Activated CD8-positive, alpha-beta T cell treated with anti-CD3 and anti-CD28 coated beads for 36 hours (primary cell): Measurements from ENCODE around the gene PPFIA2. TPM values are rescaled to one million over a fixed set of nuclear protein-coding genes. Genes with fewer than 3 reads are reported as not detected.

Experiments used
- ATAC-seq: fragments of 200-7000 bp; cut with Tn5 transposase; one replicate; pipeline ENCODE4 v1.10.0; 2021; ENCODE audit warnings: mild to moderate bottlenecking, moderate library complexity
- CTCF ChIA-PET: fragments of 350-600 bp; sonication (Branson Sonifier 250); formaldehyde crosslinking; loops from one replicate; lab custom pipeline; 2021; ENCODE audit warnings: antibody characterized with exemption; lab: Charles Lee
- POLR2A ChIA-PET: fragments of 350-600 bp; sonication (Branson Sonifier 250); formaldehyde crosslinking; loops from one replicate; lab custom pipeline; 2021; ENCODE audit warnings: antibody characterized with exemption; lab: Charles Lee
- DNase-seq: peaks from one replicate; pipeline ENCODE4 v3.0.0-alpha.2; 2020
- H3K27ac Mint-ChIP-seq: one replicate; pipeline ENCODE4 v1.8.0; 2021; ENCODE audit warnings: mild to moderate bottlenecking, mixed read lengths
- H3K27me3 Mint-ChIP-seq: one replicate; pipeline ENCODE4 v1.8.0; 2021; ENCODE audit warnings: mixed read lengths
- H3K36me3 Mint-ChIP-seq: one replicate; pipeline ENCODE4 v1.8.0; 2021; ENCODE audit warnings: low read depth, mixed read lengths
- H3K4me1 Mint-ChIP-seq: one replicate; pipeline ENCODE4 v1.8.0; 2021; ENCODE audit warnings: low read depth, mixed read lengths
- H3K4me3 Mint-ChIP-seq: one replicate; pipeline ENCODE4 v1.8.0; 2021; ENCODE audit warnings: mild to moderate bottlenecking, moderate library complexity, mixed read lengths
- H3K9me3 Mint-ChIP-seq: one replicate; pipeline ENCODE4 v1.8.0; 2021; ENCODE audit warnings: mixed read lengths
- intact Hi-C: fragments of 100-400 bp; cut with micrococcal nuclease; formaldehyde crosslinking; loops from one replicate; pipeline ENCODE4 v1.10.0; 2022
- total RNA-seq, 2 experiments: library from RNA; stranded (reverse); gene quantifications; one replicate each; pipeline ENCODE4 v1.2.3, GENCODE V29; 2021
- TF ChIP-seq, protein P1 (sequence below): fragments of 200-600 bp; IDR thresholded peaks from one replicate; pipeline ENCODE4 v1.8.0; 2022; ENCODE audit warnings: antibody characterized with exemption, mild to moderate bottlenecking

The PPFIA2 gene
- total RNA-seq, 2 experiments from 2014 or later: not detected

DNA sequence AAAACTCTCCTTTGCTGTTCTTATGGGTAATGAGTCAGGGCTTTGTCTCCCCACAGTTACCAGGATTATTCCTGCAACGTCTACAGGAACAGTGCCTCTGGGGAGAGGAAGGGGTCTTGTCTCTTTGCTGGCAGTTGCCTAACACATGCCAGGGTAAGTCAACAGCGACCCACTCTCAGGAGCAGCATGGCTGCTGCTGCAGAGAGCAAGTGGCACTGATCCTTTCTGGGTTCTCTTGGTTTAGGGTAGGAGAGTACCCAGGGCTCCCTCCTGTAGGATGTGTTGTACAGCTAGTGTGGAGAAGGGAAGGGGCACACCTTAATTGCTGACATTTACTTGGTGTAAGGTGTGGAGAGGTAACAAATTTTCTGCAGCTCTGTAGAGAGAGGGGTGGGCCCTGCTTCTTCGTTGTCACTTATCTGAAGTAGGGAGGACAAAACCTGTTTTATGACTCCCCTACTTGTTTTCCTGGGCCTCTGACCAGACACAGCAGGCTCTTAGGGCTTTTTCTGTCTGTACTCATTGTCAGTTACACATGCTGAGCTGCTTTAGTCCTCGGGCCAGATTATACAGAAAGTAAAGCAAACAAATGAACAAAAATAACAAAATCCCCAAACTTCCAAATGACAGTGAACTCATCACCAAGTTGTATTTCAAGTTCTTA is 513.1 kb downstream of the PPFIA2 start:
- Mint-ChIP-seq H3K36me3 (no peaks in the 10 kb centered on the region), H3K9me3 (peaks cover 7% of the 10 kb centered on the region), H3K4me3 (no peak overlapping the region), H3K4me1 (no peaks in the 10 kb centered on the region), H3K27ac (no peak overlapping the region), H3K27me3 (no peaks in the 10 kb centered on the region)
- no peak for DNase-seq
- ChIA-PET POLR2A (no interaction called here), CTCF (no interaction called here)
- TF ChIP-seq, protein P1, sequence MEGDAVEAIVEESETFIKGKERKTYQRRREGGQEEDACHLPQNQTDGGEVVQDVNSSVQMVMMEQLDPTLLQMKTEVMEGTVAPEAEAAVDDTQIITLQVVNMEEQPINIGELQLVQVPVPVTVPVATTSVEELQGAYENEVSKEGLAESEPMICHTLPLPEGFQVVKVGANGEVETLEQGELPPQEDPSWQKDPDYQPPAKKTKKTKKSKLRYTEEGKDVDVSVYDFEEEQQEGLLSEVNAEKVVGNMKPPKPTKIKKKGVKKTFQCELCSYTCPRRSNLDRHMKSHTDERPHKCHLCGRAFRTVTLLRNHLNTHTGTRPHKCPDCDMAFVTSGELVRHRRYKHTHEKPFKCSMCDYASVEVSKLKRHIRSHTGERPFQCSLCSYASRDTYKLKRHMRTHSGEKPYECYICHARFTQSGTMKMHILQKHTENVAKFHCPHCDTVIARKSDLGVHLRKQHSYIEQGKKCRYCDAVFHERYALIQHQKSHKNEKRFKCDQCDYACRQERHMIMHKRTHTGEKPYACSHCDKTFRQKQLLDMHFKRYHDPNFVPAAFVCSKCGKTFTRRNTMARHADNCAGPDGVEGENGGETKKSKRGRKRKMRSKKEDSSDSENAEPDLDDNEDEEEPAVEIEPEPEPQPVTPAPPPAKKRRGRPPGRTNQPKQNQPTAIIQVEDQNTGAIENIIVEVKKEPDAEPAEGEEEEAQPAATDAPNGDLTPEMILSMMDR: no peak
- intact Hi-C loops: no loop called here
- ATAC-seq: no peak

DNA sequence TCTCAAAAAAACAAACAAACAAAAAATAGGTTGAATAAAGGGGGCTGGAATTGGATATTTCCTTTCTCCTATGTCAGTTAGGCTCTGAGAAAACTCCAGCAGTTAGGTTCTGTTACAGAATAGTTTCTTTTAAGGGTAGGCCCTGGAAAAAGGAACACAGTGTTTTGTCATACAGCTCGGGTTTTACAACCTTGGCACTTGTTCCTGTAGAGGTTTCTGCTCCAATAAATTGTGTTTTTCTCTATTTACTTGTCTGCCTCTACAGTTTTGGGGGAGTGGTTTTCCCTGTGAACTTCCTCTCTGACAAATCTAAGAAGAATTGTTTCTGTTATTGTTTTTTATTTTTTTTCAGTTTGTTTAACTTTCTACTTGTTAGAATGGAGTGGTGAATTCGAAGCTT is 513.7 kb downstream of the PPFIA2 start:
- H3K27me3 Mint-ChIP-seq: no peaks in the 10 kb centered on the region
- no peak overlapping the region for H3K27ac Mint-ChIP-seq
- DNase-seq: no peak
- no peak for ATAC-seq
- H3K4me1 Mint-ChIP-seq: no peaks in the 10 kb centered on the region
- no peak overlapping the region for H3K4me3 Mint-ChIP-seq
- CTCF ChIA-PET: no interaction called here
- intact Hi-C loops: no loop called here
- peaks cover 6% of the 10 kb centered on the region for H3K9me3 Mint-ChIP-seq
- H3K36me3 Mint-ChIP-seq: no peaks in the 10 kb centered on the region
- TF ChIP-seq, protein P1: no peak
- POLR2A ChIA-PET: no interaction called here

DNA sequence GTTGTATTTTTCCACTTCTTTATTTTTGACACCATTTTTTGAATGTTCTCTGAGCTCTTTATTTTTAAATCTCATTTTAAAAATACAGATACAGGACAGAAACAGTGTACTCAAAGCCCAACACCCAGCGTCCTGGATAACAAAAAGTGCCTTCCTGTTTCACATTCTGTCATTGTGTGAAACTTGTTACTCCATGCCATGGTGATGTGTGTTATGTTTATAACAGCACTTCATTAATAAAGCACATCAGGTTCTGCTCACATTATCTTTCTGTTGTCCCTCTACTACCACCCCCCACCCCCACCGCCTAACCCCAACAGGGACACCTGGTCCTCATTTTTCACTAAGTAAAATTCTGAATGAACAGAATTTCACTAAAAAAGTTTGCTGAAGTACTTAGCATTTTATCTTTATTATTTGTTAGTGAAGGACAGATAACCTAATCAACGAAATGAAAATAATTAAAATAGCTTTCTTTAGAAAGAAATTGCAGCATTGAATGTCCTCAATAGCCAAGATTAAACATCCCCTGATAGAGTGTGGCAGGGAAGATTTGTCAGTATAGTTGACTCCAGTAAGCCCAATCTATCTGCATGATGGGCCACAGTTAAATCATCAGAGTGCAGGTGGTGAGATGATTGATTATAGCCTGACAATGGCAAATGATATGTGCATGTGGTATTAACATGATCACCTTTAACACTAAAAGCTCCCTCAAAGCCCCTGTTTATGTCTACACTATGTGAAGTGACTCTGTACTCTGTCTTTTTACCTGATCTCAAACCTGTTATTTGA is 527.4 kb downstream of the PPFIA2 start:
- ATAC-seq (no peak), DNase-seq (no peak)
- ChIA-PET CTCF (no interaction called here), POLR2A (no interaction called here)
- TF ChIP-seq, protein P1: no peak
- peaks cover 3% of the 10 kb centered on the region for H3K9me3 Mint-ChIP-seq
- no peaks in the 10 kb centered on the region for H3K4me1 Mint-ChIP-seq
- no peaks in the 10 kb centered on the region for H3K36me3 Mint-ChIP-seq
- no peaks in the 10 kb centered on the region for H3K27me3 Mint-ChIP-seq
- no peak overlapping the region for H3K4me3 Mint-ChIP-seq
- intact Hi-C loops: no loop called here
- H3K27ac Mint-ChIP-seq: no peak overlapping the region

DNA sequence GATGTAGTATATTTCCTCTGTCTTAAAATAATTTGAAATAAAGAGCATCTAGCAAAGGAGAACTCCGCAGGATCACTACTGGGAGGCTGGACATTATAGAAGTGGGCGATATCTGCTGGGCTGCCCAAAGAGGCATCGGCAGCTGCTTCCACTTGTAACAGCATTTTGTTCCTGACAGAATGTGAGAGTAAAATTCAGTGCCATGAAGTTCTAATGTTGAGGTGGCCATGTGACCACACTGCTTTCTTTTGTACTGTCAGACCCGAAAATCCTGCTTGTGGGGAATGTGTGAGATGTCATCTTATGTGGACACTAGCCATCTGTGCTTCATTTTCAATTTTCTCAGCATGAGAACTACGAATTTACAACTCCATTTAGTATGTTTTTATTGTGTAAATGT is 529.4 kb downstream of the PPFIA2 start:
- ATAC-seq: no peak
- ChIA-PET CTCF (no interaction called here), POLR2A (no interaction called here)
- intact Hi-C loops: no loop called here
- Mint-ChIP-seq H3K27ac (no peak overlapping the region), H3K4me3 (no peak overlapping the region), H3K27me3 (no peaks in the 10 kb centered on the region), H3K4me1 (no peaks in the 10 kb centered on the region), H3K36me3 (no peaks in the 10 kb centered on the region), H3K9me3 (no peaks in the 10 kb centered on the region)
- DNase-seq: no peak
- TF ChIP-seq, protein P1: no peak

DNA sequence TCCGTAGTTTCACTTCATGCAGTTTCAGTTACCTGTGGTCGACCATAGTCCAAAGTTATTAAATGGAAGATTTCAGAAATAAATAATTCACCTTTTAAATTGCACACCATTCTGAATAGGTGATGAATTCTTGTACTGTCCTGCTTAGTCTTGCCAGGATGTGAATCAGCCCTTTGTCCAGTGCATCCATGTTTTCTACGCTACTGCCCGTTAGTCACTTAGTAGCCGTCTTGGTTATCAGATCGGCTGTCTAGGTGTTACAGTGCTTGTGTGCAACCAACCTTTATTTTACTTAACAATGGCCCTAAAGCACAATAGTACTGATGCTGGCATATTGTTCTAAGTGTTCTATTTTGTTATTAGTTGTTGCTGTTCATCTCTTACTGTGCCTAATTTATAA is 534.5 kb downstream of the PPFIA2 start:
- intact Hi-C loops: no loop called here
- CTCF ChIA-PET: no interaction called here
- POLR2A ChIA-PET: no interaction called here
- Mint-ChIP-seq H3K36me3 (no peaks in the 10 kb centered on the region), H3K27ac (no peak overlapping the region), H3K4me3 (no peak overlapping the region), H3K9me3 (no peaks in the 10 kb centered on the region), H3K27me3 (no peaks in the 10 kb centered on the region), H3K4me1 (no peaks in the 10 kb centered on the region)
- ATAC-seq (no peak), DNase-seq (no peak)
- TF ChIP-seq, protein P1: no peak
